Femur (tissue), 1 donor: Measurements from ENCODE around the gene DEGS2.
"Not testable (repeated sequence)": the region's sequence is repeated elsewhere in the genome, so short reads cannot be mapped to it uniquely, and the experiment has no call there.

Source experiments
- DNase-seq: peaks from one replicate; pipeline ENCODE4 v3.0.0-alpha.2; 2017

The DEGS2 gene

DNA sequence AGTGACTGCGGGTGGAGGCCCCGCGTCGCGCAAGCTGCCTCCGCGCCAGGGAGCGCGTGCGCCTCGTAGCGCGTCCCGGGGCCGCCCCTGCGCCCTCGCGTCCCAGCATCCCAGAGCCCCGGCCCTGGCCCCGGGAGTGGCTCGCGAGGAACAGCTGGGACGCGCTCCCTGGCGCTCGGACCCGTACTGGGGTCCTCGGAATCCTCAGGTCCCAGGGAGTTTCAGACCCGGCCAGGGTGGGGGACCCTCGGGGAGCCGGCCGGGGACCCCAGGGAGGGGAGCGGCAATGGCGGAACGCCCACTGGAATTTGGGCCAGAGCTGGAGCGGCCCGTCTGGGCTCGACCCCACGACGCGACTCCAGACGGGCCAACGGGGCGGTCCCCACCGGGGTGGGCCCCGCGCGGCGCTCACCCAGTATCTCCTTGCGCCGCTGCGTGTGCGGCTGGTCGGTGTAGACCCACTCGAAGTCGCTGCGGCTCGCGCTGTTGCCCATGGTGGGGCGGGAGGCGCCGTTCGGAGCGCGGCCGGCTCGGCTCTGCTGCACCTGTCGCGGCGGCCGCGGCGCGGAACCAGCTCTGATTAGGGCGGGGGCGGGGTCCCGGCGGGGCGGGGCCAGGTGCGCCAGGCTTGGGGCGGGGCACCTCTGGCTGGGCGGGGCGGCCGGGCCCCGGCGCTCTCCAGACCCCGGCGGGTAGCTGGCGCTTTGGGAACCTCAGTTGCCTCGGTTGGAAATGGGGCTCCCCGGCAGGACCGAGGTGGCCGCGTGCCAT lies at the start of gene DEGS2:
Gene DEGS2, minus strand, starts transcription at position 552 of the 771 bp plus-strand sequence. Its CDS starts 58 bp downstream, at position 494.
- no peak for DNase-seq

DNA sequence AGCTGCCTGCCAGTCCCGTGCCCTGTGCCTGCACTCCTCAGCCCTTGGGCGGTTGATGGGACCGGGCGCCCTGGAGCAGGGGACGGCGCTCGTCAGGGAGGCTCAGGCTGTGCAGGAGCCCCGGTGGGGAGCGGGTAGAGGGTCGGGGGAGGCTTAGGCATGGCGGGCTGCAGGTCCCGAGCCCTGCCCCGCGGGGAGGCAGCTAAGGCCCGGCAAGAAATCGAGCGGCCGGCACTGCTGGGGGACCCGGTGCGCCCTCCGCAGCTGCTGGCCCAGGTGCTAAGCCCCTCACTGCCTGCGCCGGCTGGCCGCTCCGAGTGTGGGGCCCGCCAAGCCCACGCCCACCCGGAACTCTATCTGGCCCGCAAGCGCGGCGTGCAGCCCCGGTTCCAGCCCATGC lies 48.7 kb upstream of the DEGS2 start:
- not testable (repeated sequence) for DNase-seq

DNA sequence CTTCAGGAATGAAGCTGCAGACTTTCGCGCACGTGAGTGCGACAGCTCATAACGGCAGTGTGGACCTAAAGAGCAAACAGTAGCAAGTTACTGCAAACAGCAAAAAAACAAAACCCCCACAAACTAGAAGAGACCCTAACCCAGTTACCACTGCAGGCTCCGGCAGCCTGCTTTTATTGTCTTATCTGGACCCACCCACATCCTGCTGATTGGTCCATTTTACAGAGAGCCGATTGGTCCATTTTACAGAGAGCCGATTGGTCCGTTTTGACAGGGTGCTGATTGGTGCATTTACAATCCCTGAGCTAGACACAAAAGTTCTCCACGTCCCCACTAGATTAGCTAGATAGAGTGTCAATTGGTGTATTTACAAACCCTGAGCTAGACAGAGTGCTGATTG lies 48.1 kb upstream of the DEGS2 start:
- not testable (repeated sequence) for DNase-seq

DNA sequence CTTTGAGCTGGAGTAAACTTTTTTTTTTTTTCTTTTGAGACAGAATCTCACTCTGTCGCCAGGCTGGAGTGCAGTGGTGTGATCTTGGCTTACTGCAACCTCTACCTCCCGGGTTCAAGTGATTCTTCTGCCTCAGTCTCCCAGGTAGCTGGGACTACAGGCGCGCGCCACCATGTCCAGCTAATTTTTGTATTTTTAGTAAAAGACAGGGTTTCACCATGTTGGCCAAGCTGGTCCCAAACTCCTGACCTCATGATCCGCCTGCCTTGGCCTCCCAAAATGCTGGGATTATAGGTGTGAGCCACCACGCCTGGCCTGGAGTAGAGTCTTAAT lies 45.4 kb upstream of the DEGS2 start:
- not testable (repeated sequence) for DNase-seq

DNA sequence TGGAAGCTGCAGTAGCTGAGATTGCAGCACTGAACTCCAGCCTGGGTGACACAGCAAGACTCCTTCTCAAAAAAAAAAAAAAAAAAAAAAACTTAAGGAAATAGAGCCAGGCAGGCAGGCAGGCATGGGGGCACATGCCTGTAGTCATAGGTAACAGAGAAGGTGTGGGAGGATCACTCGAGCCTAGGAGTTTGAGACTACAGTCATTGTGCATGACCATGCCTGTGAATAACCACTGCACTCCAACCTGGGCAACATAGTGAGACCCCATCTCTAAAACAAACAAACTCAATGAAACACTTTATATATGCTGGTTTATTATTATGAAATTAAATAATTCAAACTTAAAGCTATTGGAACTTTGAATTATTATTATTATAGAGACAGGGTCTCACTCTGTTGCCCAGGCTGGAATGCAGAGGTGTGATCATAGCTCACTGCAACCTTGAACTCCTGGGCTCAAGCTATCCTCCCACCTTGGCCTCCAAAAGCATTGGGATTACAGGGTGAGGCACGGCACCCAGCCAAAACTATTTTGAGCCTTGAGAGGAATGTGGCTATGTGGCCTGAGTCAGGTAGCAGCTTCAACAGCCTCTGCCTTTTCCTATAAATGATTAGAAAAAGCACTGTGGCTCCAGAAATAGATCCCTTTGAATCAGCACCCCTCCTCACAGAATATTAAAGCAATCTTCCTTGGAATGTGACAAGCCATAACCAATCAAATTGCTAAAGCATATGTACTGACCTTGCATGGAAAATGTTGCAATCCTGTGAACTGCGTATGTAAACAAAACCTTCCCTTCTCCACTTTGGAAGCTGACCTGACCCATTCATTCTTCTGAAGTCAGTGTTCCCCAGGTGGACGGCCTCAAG lies 44.8 kb upstream of the DEGS2 start:
- no peak for DNase-seq

DNA sequence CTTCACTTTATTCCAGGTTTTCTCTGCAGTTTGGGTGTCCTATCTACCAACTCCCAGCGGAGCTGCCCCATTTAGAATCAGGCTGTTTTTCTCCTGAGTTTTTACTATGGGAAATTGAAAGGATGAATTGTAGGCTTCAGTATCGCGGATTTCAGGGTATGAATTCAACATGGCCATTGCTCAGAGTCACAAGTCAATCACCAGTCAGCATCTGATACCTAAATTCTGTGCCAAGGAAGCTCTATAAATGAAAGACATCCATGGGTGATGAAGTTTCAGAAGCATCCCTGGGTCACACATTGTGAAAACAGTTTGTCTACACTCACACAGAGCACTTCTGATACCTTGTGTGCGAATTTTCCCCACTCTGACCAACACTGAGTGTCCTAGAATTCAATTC lies 43.7 kb upstream of the DEGS2 start:
- DNase-seq = no peak

DNA sequence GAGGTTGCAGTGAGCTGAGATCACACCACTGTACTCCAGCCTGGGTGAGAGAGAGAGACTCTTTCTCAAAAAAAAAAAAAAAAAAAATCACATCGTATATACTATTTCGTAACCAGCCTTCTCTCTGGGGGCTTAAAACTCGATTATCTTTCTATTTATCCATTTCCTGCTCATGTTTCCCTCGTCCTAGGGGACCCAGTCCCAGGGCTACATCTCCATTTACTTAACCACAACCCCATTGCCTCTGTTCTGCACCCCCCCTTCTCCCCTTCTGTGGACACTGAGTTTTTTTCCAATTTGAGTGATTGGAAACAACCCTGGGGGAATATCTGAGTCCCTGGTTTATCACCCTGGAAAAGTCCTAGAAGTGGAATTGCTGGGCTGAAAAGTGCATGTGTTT lies 43.3 kb upstream of the DEGS2 start:
- DNase-seq = no peak

DNA sequence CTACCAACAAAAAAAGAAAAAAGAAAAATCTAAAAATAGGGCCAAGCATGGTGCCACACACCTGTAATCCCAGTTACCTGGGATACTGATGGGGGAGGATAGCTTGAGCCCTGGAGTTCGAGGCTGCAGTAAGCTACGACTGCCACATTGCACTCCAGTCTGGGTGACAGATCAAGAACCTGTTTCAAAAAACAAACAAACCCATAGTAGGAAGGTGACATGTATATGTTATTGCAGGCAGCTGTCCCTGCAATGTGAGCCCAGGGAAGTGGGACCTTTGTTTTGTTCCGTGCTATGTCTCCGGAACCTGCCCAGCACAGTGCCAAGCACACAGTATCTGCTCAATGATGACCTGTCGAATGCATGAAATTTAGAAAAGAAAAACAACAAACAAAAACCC lies 42.3 kb upstream of the DEGS2 start:
- DNase-seq = no peak

DNA sequence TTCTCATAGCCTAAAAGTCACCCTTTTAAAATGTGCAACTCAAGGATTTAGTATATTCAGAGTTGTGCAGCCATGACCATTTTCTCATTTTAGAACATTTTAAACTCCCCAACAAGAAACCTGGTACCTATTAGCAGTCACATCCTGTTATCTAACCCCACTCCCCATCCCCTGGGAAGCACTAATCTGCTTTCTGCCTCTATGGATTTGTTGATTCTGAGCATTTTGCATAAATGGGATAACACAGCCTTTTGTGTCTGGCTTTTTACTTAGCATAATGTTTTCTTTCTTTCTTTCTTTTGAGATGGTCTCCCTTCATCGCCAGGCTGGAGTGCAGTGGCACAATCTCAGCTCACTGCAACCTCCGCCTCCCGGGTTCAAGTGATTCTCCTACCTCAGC lies 40.9 kb upstream of the DEGS2 start:
- no peak for DNase-seq

DNA sequence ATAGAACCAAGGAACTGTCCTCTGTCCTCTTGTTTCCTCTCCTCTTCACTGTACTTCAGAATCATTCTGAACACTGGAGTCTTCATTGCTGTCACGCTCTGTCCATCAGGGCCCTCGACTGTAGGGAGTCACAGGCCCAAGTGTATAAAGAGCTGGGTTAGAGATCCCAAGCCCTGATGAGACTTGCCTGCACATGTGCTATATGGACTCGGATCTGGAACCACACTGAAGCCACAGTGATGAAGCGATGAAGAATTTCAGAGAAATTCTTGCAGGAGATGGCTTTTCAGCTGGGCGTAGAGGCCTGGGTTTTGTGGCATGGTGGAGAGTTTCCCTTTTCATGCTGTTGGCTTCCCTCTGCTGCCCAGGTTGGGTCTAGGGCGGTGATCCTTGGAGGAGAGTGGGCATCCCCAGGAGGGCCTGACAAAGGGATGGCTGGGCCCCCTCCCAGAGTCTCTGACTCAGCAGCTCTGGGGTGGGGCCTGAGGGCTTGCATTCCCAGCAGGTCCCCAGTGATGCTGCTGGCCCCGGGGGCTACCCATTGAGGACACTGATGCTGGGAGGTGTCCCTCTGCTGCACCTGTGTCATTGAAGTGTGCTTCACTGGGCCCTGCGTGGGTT lies 39.9 kb upstream of the DEGS2 start:
- DNase-seq = no peak

DNA sequence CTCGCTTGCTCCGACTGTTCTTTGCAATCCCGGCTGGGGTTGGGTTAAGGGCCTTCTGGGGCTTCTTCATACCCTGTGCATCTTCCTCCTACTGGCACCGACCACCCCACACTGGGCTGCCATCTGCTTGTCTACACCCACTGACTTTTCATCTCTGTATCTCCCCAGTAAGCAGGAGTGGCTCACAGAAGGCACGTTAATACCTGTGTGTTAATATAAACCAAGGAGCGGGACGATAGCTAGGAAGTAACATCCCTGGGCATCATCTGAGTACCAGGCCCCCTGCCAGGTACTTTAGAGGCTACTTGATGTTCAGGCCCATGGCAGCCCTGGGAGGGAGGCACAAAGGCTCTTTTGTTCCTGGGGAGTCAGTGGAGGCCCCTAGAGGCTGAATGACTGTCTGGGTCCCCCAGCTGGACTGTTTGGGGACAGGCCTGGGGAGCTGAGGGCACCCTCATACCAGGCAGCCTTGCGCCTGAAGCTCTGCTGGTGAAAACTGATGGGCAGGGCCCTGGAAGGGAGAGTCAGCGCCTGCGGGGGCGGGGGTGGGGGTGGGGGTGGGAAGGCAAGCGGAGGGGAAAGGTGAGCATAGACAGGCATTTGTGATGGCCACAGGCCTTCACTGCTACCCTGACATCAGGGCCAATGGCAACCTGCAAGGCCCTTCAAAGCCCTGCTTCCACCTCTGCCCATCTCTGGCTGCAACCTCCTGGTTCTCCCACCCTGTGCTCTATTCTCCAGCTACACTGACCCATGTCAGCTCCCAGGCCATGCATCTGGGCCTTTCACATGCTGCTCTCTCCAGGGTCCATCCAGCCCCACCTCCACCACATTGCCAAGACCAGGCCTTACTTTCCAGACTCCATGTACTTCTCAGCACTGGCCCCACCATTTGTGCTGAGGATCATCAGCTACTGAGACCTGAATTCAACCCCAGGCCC lies 34.2 kb upstream of the DEGS2 start:
- peak; percentile 34 for DNase-seq

DNA sequence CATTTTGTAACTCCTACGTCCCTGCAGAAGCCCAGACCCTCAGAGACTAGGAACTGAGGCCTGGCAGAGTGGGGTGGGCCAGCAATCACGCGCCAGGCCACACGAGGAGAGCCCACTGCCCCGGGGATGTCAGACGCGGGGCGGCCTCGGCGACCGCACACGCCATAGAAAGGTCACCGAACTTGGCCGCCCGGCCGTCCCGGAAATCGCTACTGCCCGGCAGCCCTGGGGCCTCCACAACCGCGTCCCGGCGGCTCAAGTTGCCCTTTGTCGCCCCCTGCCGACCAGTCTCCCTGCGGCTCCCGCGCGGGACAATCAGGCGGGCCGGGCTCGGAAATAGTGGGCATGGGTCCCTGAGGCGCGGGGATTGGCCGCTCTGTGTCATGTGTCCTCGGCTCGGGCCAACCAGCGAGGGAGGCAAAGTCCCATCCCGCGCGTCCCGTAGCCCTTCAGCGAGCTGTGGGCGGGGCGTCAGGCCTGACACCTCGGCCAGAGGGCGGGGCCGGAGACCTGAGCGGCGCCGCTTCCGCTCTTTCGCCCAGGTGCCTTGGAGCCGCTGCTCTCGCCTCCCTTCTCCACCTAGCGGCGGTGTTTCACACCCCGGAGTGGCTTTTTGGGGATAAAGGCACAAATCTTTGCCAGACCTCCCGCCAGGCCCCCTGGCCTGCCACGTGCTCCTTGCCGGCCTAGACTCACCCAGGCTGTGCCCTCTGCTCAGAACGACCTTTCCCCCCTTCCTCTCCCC lies 33.4 kb upstream of the DEGS2 start:
- peak; percentile 99 for DNase-seq

DNA sequence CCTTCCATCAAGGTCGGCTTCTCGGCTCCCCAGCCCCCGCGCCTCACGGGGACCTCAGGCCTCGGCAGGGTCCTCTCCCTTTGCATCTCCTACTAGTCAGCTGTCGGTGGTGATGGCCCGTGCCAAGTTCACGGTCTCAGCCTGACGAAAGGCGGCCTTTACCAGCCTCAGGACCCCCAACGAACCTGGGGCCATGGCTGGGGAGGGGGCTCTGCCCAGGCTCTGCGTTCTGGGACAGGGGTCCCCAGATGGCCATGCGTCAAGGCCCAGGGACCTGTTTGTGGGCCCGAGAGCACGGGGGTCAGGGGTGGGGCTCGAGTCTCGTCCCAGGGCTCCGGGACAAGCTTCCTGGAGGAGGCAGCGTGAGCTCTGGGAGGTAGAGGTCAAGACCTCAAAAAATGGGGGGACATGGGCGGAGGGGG lies 32.8 kb upstream of the DEGS2 start:
- peak; percentile 51 for DNase-seq

DNA sequence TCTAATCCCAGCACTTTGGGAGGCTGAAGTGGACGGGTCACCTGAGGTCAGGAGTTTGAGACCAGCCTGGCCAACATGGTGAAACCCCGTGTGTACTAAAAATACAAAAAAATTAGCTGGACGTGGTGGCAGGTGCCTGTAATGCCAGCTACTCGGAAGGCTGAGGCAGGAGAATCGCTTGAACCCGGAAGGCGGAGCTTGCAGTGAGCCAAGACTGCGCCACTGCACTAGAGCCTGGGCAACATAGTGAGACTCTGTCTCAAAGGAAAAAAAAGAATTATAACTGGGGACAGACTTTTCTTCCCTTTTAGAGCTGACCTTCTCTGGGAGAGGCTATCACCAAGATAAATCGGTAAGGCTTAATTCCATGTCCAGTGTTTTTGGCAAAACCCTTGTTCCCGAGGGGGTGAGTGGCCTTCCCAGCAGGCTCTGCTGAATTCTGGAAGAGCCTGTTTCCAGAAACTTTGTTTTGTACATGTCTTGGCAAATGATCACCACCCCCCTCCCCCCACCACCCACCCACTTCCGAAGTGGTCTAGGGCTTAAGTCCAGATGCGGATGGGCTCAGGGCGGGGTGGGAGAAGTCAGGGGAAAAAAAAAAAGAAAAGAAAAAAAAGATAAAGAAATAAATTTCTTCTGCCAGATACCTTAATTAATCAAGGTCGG lies 32.3 kb upstream of the DEGS2 start:
- DNase-seq = peak; percentile 43

DNA sequence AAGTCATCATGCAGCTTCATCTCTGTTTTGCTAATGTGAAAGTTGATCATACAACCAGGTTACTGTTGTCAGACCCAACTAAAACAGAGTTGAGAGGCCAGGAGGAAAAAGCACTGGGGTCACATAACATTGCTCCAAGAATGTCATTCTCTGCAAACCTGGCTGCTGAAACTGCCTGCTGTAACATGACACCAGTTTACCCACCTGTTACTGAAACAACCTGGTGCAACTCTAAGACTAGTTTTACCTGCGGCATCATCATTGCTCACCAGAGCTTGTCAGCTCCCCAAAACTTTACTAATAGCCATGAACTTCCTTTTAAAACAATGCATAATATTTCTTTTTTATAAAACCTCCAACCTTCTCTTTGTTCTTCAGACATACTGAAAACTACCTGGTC lies 30.7 kb upstream of the DEGS2 start:
- no peak for DNase-seq

DNA sequence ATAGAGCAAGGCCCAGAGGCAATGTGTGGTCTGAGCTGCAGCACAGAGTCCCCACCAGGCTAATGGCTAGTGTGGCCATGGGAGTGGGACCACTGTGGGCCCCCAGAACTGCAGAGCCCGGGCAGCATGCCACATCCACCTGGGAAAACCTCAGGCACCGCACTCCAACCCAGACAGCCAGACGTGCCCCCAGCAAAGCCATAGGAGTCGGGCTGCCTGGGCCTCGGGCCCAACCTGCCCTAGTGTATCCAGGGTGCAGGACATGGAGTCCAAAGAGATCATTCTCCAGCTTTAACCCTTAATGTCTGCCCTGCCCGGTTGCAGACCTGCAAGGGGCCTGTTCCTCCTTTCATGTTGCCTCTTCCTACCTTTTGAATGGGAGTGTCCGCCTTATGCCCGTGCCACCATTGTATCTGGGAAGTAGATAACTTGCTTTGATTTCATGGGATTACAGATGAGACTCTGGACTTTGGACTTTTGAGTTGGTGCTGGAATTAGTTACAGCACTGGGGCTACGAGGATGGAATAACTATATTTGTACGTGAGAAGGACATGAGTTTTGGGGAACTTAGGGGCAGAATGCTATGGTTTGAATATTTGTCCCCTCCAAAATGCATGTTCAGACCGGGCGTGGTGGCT lies 29.1 kb upstream of the DEGS2 start:
- DNase-seq = no peak

DNA sequence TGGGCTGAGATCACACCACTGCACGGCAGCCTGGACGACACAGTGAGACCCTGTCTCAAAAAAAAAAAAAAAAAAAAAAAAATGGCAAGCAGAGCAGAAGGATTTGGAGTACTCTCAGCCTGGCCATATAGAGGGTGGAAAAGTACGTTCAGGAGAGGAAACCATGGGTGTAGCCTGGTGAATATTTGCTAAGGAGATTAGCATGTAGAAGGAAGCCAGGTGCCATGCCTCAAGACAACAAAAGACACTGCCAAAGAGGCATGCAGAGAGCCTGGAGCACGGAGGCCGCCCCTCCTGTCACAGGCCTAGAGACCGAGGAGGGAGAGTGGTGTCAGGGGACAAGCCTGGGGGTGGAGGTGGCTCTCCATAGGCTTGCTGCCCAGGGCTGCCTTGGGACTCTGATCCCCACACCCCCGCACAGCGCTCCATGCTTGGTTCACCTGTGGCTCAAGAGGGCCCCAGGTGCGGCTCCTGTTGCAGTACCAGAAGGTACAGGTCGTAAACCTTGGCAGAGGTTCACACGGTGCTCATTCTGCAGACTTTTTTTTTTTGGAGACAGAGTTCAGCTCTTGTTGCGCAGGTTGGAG lies 27.9 kb upstream of the DEGS2 start:
- DNase-seq = no peak

DNA sequence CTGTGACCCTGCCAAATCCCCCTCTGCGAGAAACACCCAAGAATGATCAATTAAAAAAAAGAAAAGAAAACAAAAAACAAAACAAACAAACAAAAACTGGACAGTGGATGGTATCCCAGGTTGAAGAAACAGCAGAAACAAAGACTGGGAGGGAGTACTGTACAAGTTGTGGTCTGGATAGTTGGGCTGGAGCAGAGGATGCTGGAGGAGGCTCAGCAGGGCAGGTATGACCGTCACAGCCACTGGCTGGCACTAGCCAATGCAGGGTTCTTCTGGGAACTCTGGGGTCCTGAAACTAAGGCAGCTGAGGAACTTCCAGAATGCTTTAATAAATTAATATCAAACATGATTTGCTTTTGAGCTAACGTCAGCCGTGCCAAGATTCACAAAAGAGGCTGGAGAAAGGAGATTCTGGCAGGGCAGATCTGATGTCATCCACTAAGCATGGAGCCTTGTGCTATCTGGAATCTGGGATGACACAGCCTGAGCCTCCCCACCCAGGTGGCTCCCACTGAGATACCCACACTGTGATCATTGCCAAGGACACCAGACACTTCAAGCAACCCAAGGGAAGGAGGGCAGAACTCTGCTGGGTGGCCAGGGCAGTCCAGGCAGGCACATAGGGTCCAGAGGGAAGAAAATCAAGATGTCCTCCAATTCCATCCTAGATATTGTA lies 22.6 kb upstream of the DEGS2 start:
- DNase-seq = not testable (repeated sequence)

DNA sequence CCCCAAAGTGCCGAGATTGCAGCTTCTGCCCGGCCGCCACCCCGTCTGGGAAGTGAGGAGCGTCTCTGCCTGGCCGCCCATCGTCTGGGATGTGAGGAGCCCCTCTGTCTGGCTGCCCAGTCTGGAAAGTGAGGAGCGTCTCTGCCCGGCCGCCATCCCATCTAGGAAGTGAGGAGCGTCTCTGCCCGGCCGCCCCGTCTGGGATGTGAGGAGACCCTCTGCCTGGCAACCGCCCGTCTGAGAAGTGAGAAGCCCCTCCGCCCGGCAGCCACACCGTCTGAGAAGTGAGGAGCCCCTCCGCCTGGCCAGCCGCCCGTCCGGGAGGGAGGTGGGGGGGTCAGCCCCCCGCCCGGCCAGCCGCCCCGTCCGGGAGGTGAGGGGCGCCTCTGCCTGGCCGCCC lies 21.2 kb upstream of the DEGS2 start:
- not testable (repeated sequence) for DNase-seq

DNA sequence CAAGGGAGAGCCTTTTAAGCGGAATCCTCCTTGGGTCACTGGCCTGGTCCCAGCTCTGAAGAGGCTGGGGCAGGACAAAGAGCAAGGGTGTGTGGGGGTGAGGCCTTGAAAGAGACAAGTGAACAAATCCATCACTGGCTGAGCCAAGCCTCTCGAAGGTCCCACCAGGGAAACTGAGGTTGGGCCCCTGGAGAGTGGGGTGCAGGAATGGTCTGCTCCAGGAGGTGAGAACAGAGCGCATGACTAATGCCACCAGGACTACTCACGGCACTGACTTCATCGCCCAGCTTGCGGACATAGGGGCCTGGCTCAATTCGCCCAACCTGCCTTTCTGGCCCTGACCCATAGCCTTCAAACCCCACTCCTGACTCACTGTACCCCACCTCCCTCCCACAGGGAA lies 19.2 kb upstream of the DEGS2 start:
- no peak for DNase-seq
